AG04449 (cell line): ENCODE measurements around the gene VCAN.

Source experiments
- CTCF ChIA-PET: fragments of 350-600 bp; formaldehyde crosslinking; extraction: SDS; loops from one replicate; lab custom pipeline; 2021; ENCODE audit warnings: antibody characterized with exemption; lab: Yijun Ruan, JAX
- POLR2A ChIA-PET: fragments of 400-600, 350-600 bp; formaldehyde crosslinking; extraction: SDS; loops from one replicate; lab custom pipeline; 2020; ENCODE audit warnings: antibody characterized with exemption, inconsistent platforms; lab: Yijun Ruan, JAX
- DNase-seq: peaks from one replicate; pipeline ENCODE4 v3.0.0-alpha.2; 2010; ENCODE audit warnings: low read depth, low spot score
- H3K4me3 ChIP-seq: 2 replicates; pipeline ENCODE4 v1.5.1; 2011; ENCODE audit warnings: low read depth, mild to moderate bottlenecking, control low read depth, low read length
- TF ChIP-seq, protein P1 (sequence below): IDR thresholded peaks from one replicate; pipeline ENCODE4 v1.5.1; 2011; ENCODE audit warnings: mild to moderate bottlenecking, moderate library complexity, low read length, control low read depth, inconsistent platforms; ENCODE audit not compliant: insufficient read depth; ENCODE audit errors: missing control alignments

The VCAN gene

DNA sequence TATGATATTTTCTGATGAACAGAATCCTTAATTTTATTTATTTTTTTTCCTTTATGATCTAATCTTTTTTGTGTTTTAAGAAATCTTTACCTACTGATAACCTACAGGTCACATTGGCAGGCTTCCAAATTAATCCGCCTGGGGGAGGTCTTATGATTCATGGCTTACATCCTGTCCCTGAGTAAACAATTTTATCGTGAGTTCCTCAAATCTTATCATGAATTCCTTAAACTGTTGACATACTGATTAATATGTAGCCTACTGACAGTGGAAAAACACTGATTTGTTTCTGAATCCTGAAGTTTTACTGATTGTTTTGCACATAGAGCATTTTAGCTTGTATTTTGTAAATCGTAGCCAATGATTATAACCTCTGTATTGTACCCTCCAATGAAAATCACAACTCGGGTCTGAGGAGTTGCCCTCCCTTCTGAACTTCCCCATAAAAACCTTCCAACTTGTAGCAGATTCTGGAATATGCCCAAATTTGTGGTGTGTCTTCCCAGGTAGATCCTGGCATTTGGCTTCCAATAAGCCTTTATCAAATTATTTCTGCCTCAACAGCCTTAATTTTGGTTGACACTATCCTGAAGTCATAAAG is 105.6 kb downstream of the VCAN start:
- ChIA-PET CTCF (interaction anchor here (0.7 to 1.0 kb wide), 2 partner anchors 14 to 19 kb away, joined by 3 read pairs; no protein-coding TSS in a partner anchor), POLR2A (no interaction called here)
- no peak for DNase-seq
- H3K4me3 ChIP-seq: no peak overlapping the region
- TF ChIP-seq, protein P1, sequence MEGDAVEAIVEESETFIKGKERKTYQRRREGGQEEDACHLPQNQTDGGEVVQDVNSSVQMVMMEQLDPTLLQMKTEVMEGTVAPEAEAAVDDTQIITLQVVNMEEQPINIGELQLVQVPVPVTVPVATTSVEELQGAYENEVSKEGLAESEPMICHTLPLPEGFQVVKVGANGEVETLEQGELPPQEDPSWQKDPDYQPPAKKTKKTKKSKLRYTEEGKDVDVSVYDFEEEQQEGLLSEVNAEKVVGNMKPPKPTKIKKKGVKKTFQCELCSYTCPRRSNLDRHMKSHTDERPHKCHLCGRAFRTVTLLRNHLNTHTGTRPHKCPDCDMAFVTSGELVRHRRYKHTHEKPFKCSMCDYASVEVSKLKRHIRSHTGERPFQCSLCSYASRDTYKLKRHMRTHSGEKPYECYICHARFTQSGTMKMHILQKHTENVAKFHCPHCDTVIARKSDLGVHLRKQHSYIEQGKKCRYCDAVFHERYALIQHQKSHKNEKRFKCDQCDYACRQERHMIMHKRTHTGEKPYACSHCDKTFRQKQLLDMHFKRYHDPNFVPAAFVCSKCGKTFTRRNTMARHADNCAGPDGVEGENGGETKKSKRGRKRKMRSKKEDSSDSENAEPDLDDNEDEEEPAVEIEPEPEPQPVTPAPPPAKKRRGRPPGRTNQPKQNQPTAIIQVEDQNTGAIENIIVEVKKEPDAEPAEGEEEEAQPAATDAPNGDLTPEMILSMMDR: no peak

DNA sequence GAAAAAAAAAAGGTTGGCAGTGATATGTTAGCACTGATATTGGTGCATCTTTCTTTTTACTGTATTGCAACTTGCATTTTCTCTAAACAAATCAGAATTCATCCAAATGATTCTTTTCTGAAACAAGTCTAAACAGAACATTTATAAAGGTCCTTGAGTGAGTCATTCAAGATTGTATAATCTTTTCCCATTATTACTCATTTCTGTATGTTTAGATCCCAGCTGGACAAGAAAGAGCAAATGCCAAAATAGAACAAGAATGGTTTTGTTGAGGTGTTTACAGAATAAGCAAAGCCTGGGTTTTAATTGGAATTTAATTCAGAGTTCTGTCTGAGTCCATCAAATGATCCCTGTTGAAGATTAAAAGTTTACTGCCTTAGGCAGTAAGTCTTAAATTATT is 112.3 kb downstream of the VCAN start:
- DNase-seq: no peak
- no peak overlapping the region for H3K4me3 ChIP-seq
- TF ChIP-seq, protein P1: no peak
- ChIA-PET CTCF (no interaction called here), POLR2A (no interaction called here)

DNA sequence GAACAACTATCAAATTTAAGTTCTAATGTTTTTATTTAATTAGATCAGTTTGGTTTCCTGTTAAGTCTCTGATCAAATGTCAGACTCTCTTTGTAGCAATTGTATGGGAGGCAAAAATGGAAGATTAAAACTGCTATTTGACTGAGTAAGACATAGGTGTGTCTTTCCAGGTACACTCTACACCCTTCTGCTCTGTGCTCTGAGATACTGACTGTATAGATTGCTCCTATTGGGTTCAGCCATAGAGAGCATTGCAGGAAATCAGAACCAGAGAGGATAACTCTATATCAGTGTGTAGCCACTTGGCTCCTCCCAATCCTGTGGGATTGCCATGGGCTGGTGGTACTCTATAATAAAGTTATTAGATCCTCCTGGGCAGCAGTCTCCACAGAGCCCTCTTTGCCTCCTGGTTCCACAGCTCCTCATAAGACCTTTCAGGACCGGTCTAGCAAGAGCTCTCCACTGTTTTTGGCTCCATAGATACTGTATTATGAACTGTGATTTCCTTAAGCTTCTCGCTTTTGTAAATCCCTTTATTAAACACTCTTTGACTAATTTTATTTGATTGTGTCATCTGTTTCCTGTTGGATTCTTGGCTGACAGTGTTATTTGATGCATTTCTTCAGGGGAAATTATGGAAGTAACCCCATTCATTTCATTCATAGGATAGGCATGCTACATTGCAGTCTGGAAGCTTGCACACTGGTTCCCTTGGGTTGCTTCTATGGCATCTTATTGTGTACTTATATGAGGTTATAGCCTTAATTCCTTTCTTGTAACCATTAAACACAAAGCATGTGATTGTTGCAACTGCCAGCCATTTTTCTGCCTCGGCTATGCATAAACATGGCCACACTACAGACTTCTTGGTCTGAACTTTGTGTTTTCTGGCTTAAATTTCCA is 115.6 kb downstream of the VCAN start:
- peak; percentile 26 for DNase-seq
- TF ChIP-seq, protein P1: no peak
- POLR2A ChIA-PET: no interaction called here
- no peak overlapping the region for H3K4me3 ChIP-seq
- CTCF ChIA-PET: no interaction called here

DNA sequence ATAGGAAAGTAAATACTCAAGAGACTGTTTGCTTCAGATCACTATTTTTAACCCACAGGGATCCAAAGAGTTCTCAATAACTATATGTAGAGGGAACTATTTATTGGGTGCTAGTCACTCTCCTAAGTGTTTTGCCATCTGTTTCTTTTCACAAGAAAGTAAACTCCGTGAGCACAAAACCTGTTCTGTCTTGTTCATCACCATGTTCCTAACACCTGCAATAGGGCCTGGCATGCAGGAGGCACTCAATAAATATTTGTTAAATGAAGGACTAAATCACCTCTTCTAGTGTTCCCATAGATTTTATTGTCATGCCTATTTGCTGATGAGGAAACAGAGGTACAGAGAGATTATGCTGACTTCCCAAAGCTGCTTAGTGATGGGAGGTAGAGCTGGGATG is 118.2 kb downstream of the VCAN start:
- CTCF ChIA-PET: no interaction called here
- POLR2A ChIA-PET: no interaction called here
- no peak overlapping the region for H3K4me3 ChIP-seq
- DNase-seq: no peak
- TF ChIP-seq, protein P1: no peak

DNA sequence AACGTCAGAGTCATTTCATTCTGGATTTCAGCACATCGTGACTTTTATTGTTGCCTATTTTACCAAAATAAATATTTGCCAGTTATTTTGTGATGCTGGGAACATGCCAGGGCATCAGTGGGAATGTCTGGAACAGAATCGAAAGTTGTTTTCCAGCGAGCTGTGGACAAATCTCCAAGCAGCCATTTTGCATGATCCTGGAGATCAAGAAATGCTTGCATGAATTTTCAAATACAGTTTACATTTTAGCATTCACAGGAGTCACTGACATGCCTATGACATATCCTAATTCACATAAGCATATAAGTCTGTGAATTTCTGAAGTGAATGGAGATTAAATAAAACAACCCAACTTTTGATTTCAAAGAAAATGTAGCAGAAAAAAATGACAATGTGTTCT is 119.4 kb downstream of the VCAN start:
- ChIA-PET POLR2A (no interaction called here), CTCF (no interaction called here)
- TF ChIP-seq, protein P1: no peak
- H3K4me3 ChIP-seq: no peak overlapping the region
- no peak for DNase-seq

DNA sequence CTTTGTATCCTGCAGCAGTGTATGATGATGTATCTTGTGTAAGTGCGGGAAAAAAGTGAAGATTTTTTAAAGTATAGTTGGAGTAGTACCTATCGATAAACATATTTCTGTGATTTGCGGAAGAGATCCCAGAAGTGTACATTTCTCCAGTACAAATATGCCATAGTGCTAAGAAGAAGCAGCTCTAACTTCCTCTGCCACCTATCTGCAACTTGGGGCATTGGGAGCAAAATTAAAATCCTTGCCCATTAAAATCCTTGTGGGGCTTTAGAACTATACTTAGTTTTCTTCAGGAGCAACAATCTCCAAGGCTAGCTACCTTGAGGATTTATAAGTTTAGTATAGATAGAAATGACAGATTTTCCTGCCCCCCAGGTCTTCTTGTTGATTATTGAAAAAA is 123.7 kb downstream of the VCAN start:
- ChIA-PET CTCF (interaction anchor here (0.8 to 1.4 kb wide), 3 partner anchors 9 to 32 kb away, joined by 3 to 4 read pairs (median 3); no protein-coding TSS in a partner anchor), POLR2A (no interaction called here)
- no peak for DNase-seq
- TF ChIP-seq, protein P1: no peak
- H3K4me3 ChIP-seq: no peak overlapping the region
